ENCODE data around the gene SETBP1. TPM values are rescaled to one million over a fixed set of nuclear protein-coding genes. Genes with fewer than 3 reads are reported as not detected.

SETBP1 gene
- total and polyA plus RNA-seq, 2 of the 13 experiments (the other 11 are each of a cell fraction or from before 2014, with no cell fraction given): 0.18 to 0.65 TPM

- no peak for DNase-seq (ENCODE audit: low spot score)
- ChIA-PET CTCF (ENCODE audit: low intra/inter-chr PET ratio, low total read pairs) (no interaction called here), POLR2A (no interaction called here)
- no peaks in the 10 kb centered on the region for H4K20me1 ChIP-seq (ENCODE audit: insufficient read depth, low read length)
- no TSS peak for BruUV-seq (replicated peaks)
- in situ Hi-C loops (cut with HindIII; ENCODE audit: extremely low pct_ligation_motif_present, low pct_unique_long_range_greater_than_20kb) (no loop called here), intact Hi-C loops (cut with micrococcal nuclease; ENCODE audit: unreplicated experiment) (no loop called here)
- no peak for FAIRE-seq
- no peak overlapping the region for H3K4me3 ChIP-seq (replicated peaks in 1 of 3; ENCODE audit: insufficient read depth in 1 of 3, low read depth in 2 of 3, low read length in 3 of 3)
- H3K79me2 ChIP-seq (ENCODE audit: insufficient read depth, low read length): no peaks in the 10 kb centered on the region
- no peak overlapping the region for H2AFZ ChIP-seq (ENCODE audit: low read length)
- ATAC-seq: no peak
- no peak for TF ChIP-seq ZBTB25 (CRISPR knock-in tag; IDR thresholded peaks at IDR 0.05)
- no peak for TF ChIP-seq SALL1 (CRISPR knock-in tag; IDR thresholded peaks at IDR 0.05)
- TF ChIP-seq, protein P1, sequence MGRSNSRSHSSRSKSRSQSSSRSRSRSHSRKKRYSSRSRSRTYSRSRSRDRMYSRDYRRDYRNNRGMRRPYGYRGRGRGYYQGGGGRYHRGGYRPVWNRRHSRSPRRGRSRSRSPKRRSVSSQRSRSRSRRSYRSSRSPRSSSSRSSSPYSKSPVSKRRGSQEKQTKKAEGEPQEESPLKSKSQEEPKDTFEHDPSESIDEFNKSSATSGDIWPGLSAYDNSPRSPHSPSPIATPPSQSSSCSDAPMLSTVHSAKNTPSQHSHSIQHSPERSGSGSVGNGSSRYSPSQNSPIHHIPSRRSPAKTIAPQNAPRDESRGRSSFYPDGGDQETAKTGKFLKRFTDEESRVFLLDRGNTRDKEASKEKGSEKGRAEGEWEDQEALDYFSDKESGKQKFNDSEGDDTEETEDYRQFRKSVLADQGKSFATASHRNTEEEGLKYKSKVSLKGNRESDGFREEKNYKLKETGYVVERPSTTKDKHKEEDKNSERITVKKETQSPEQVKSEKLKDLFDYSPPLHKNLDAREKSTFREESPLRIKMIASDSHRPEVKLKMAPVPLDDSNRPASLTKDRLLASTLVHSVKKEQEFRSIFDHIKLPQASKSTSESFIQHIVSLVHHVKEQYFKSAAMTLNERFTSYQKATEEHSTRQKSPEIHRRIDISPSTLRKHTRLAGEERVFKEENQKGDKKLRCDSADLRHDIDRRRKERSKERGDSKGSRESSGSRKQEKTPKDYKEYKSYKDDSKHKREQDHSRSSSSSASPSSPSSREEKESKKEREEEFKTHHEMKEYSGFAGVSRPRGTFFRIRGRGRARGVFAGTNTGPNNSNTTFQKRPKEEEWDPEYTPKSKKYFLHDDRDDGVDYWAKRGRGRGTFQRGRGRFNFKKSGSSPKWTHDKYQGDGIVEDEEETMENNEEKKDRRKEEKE (IDR thresholded peaks at IDR 0.05): no peak
- TF ChIP-seq GATAD2A (CRISPR knock-in tag; IDR thresholded peaks at IDR 0.05): no peak
- TF ChIP-seq, protein P2, sequence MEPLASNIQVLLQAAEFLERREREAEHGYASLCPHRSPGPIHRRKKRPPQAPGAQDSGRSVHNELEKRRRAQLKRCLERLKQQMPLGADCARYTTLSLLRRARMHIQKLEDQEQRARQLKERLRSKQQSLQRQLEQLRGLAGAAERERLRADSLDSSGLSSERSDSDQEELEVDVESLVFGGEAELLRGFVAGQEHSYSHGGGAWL (CRISPR knock-in tag; IDR thresholded peaks at IDR 0.05): no peak
- TF ChIP-seq GTF2F1 (IDR thresholded peaks at IDR 0.05; ENCODE audit: low read length): no peak
- no peak for TF ChIP-seq ZNF674 (CRISPR knock-in tag; IDR thresholded peaks at IDR 0.05; ENCODE audit: low read depth)
- TF ChIP-seq TIGD3 (CRISPR knock-in tag; IDR thresholded peaks at IDR 0.05; ENCODE audit: borderline replicate concordance): no peak
- TF ChIP-seq ZNF496 (CRISPR knock-in tag; IDR thresholded peaks at IDR 0.05; ENCODE audit: insufficient replicate concordance): no peak
- no peak for TF ChIP-seq ZNF564 (CRISPR knock-in tag; IDR thresholded peaks at IDR 0.05)
- TF ChIP-seq SIX4 (CRISPR knock-in tag; IDR thresholded peaks at IDR 0.05): no peak
- no peak for TF ChIP-seq GPN1 (CRISPR knock-in tag; IDR thresholded peaks at IDR 0.05; ENCODE audit: borderline replicate concordance)
- TF ChIP-seq ZNF230 (CRISPR knock-in tag; IDR thresholded peaks at IDR 0.05): no peak
- H3K9ac ChIP-seq (ENCODE audit: insufficient read depth, low read depth, low read length): no peak overlapping the region
- no peak overlapping the region for H3K27ac ChIP-seq (ENCODE audit: extremely low read length, insufficient read depth, low read length)
- H3K9me3 ChIP-seq (ENCODE audit: low read length): no peaks in the 10 kb centered on the region
- no peaks in the 10 kb centered on the region for H3K36me3 ChIP-seq (replicated peaks in 1 of 2; ENCODE audit: control insufficient read depth in 1 of 2, insufficient read depth in 2 of 2, low read length in 2 of 2)
- H3K4me1 ChIP-seq (ENCODE audit: insufficient read depth, low read length): no peaks in the 10 kb centered on the region
- no peak overlapping the region for H3K4me2 ChIP-seq (ENCODE audit: low read depth, low read length)
- no peaks in the 10 kb centered on the region for H3K27me3 ChIP-seq (ENCODE audit: control insufficient read depth in 1 of 2, insufficient read depth in 2 of 2, low read length in 2 of 2)
Observed at GRCh38 chr18:44659771-44660170, 20.9 kb upstream of the SETBP1 start.
